DOHH2 (cell line): ENCODE data around the gene ANKRD9.

Experiments
- H3F3A ChIP-seq: fragments of 200-600 bp; sonication (generic), shearing (Covaris generic); 2 replicates; pipeline ENCODE4 v1.6.0; 2016; ENCODE audit warnings: antibody characterized with exemption, mild to moderate bottlenecking; ENCODE audit not compliant: control insufficient read depth, insufficient read depth
- H3K27ac ChIP-seq: fragments of 200-600 bp; sonication (generic); 2 replicates; pipeline ENCODE4 v1.5.1; 2014; ENCODE audit warnings: low read depth, mild to moderate bottlenecking, low read length, moderate library complexity
- H3K27me3 ChIP-seq: fragments of 200-600 bp; sonication (generic); 2 replicates; pipeline ENCODE4 v1.6.1; 2014; ENCODE audit warnings: mild to moderate bottlenecking, low read length, mixed read lengths; ENCODE audit not compliant: control insufficient read depth
- H3K36me3 ChIP-seq: fragments of 200-600 bp; sonication (generic); 2 replicates; pipeline ENCODE4 v1.6.1; 2014; ENCODE audit warnings: mild to moderate bottlenecking, low read length, moderate library complexity, mixed read lengths; ENCODE audit not compliant: control insufficient read depth
- H3K4me1 ChIP-seq: fragments of 200-600 bp; sonication (generic); 2 replicates; pipeline ENCODE4 v1.6.1; 2014; ENCODE audit warnings: mild to moderate bottlenecking, low read length, mixed read lengths; ENCODE audit not compliant: control insufficient read depth
- H3K4me2 ChIP-seq: fragments of 200-600 bp; sonication (generic); 2 replicates; pipeline ENCODE4 v1.6.0; 2014; ENCODE audit warnings: mild to moderate bottlenecking, low read length, moderate library complexity
- H3K4me3 ChIP-seq: fragments of 200-600 bp; sonication (generic); 2 replicates; pipeline ENCODE4 v1.5.1; 2014; ENCODE audit warnings: mild to moderate bottlenecking, low read length, mixed read lengths
- H3K79me2 ChIP-seq: fragments of 200-600 bp; sonication (generic); 2 replicates; pipeline ENCODE4 v1.6.1; 2014; ENCODE audit warnings: mild to moderate bottlenecking, low read length, mixed read lengths; ENCODE audit not compliant: control insufficient read depth
- H3K9me2 ChIP-seq: fragments of 200-600 bp; sonication (generic); replicated peaks from 2 replicates; pipeline ENCODE4 v1.6.1; 2014; ENCODE audit warnings: mild to moderate bottlenecking, low read length, mixed read lengths; ENCODE audit not compliant: control insufficient read depth
- H3K9me3 ChIP-seq: fragments of 200-600 bp; sonication (generic); 2 replicates; pipeline ENCODE4 v1.6.1; 2014; ENCODE audit warnings: antibody characterized with exemption, low read length, mixed read lengths; ENCODE audit not compliant: control insufficient read depth, insufficient read depth
- H4K20me1 ChIP-seq: fragments of 200-600 bp; sonication (generic); 2 replicates; pipeline ENCODE4 v1.6.0; 2014; ENCODE audit warnings: low read depth, mild to moderate bottlenecking, antibody characterized with exemption, low read length, moderate library complexity; ENCODE audit not compliant: control insufficient read depth, insufficient read depth
- CTCF ChIP-seq: fragments of 200-600 bp; sonication (generic); IDR thresholded peaks from one replicate; pipeline ENCODE4 v1.5.1; 2014; ENCODE audit warnings: antibody characterized with exemption, mild to moderate bottlenecking, low read depth, low read length; ENCODE audit not compliant: poor library complexity, severe bottlenecking
- EZH2phosphoT487 ChIP-seq: fragments of 200-600 bp; sonication (generic); IDR thresholded peaks from 2 replicates; pipeline ENCODE4 v1.6.1; 2017; ENCODE audit warnings: borderline replicate concordance, mild to moderate bottlenecking, antibody characterized with exemption, low read length, moderate library complexity, mixed read lengths

ANKRD9 gene

GRCh38 chr14:102513899-102514772 is 4.6 kb upstream of the ANKRD9 start:
- TF ChIP-seq CTCF: no peak
- no peak for TF ChIP-seq EZH2phosphoT487

GRCh38 chr14:102512793-102513300 is 3.3 kb upstream of the ANKRD9 start:
- H3K79me2 ChIP-seq: no peaks in the 10 kb centered on the region
- H3K4me3 ChIP-seq: no peak overlapping the region
- no peaks in the 10 kb centered on the region for H3K36me3 ChIP-seq
- no peak overlapping the region for H3K4me2 ChIP-seq
- no peaks in the 10 kb centered on the region for H3F3A ChIP-seq
- TF ChIP-seq CTCF (no peak), EZH2phosphoT487 (no peak)
- no peak overlapping the region for H3K27ac ChIP-seq
- H3K9me3 ChIP-seq: no peaks in the 10 kb centered on the region
- H3K27me3 ChIP-seq: peaks cover 12% of the 10 kb centered on the region
- peaks cover 22% of the 10 kb centered on the region for H3K4me1 ChIP-seq
- H3K9me2 ChIP-seq: no peaks in the 10 kb centered on the region
- no peaks in the 10 kb centered on the region for H4K20me1 ChIP-seq

More at GRCh38 chr14:102513899-102514772, 4.6 kb upstream of the ANKRD9 start:
- no peaks in the 10 kb centered on the region for H4K20me1 ChIP-seq
- H3K27me3 ChIP-seq: peaks cover 17% of the 10 kb centered on the region
- H3F3A ChIP-seq: no peaks in the 10 kb centered on the region
- H3K36me3 ChIP-seq: no peaks in the 10 kb centered on the region
- H3K4me2 ChIP-seq: no peak overlapping the region
- no peaks in the 10 kb centered on the region for H3K79me2 ChIP-seq
- H3K9me3 ChIP-seq: no peaks in the 10 kb centered on the region
- H3K27ac ChIP-seq: no peak overlapping the region
- H3K4me3 ChIP-seq: no peak overlapping the region
- no peaks in the 10 kb centered on the region for H3K9me2 ChIP-seq
- H3K4me1 ChIP-seq: peaks cover 22% of the 10 kb centered on the region

GRCh38 chr14:102511538-102511937 is 2.0 kb upstream of the ANKRD9 start:
- Histone ChIP-seq H3F3A (no peaks in the 10 kb centered on the region), H3K4me2 (no peak overlapping the region), H3K4me1 (peaks cover 16% of the 10 kb centered on the region), H3K27ac (no peak overlapping the region), H3K9me3 (no peaks in the 10 kb centered on the region), H3K79me2 (no peaks in the 10 kb centered on the region), H3K9me2 (no peaks in the 10 kb centered on the region), H3K4me3 (no peak overlapping the region), H3K27me3 (peaks cover 3% of the 10 kb centered on the region), H4K20me1 (no peaks in the 10 kb centered on the region), H3K36me3 (no peaks in the 10 kb centered on the region)
- TF ChIP-seq CTCF (no peak), EZH2phosphoT487 (no peak)
